ENCODE data around the gene RP9.

The RP9 gene

DNA sequence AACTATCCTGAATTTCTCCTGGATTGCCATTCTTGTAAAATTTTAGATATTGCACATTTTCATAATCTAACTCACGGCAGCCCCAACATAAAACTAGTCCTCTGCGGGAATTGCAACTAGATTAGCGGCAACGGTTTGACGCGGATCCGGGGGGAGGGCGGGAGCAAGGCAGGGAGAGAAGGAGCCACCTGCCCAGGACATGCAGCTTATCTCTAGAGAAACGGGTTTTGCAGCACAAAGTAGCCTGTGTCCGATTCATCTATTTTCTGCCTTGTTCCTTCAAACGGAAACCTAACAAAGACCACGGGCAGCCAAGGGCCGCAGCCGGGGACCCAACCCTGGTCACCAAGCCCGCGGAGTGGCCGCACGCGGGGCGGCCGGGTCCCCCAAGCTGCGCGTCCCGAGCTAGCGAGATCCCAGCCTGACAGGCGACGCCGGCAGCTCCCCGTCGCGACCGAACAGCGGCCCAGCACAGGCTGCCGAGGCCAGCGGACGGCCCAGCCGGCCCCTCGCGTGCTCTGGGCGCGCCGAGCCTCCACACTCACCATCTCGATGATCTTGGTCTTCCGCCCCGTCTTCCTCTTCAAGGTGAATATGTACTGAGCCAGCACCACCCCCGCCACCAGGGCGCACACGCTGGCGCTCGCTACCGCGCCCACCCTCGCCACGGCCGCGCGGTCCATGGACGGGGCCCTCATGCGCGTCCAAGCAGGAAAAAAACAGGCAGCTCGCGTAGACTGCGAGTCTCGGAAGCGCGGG is 47.0 kb downstream of the RP9 start, which contains the start of gene NT5C3A:
TSS of gene NT5C3A (minus strand) at position 754 of the 759 bp plus-strand sequence. CDS start at position 683, 71 bp downstream.
- DNase-seq, result peak in 3 of 4 experiments; percentile 28 to 59 (median 58)

DNA sequence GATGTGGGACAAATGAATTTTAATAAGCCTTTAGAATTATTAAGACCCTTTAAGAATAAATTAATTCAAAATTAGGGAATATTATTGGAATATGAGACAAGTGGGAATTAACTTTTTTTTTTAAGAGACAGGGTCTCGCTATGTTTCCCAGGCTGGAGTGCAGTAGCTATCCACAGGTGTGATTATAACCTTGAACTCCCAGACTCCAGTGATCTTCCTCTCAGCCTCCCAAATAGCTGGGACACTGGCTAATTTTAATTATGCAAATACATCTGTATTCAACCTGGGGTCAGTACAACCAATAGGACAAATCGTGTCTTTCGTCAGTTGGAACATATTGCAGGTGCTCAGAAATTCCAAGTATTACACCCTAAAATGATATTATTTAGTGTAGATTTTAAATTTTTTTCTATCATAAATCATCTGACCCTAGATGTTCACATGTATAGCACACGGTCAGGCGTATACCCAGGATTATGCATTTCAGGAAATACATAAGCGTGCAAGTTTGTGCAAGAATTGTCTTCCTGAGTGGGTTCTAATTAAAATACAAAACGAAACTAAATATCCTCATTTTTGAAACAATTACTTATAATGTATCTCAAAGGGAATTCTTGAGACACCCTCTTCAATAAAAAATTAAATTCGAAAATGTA is 47.8 kb downstream of the RP9 start:
- peak in 3 of 4 experiments; percentile 15 to 46 (median 40) for DNase-seq

- DNase-seq, result no peak
Measured at GRCh38 chr7:33059635-33060034, 49.6 kb downstream of the RP9 start.

DNA sequence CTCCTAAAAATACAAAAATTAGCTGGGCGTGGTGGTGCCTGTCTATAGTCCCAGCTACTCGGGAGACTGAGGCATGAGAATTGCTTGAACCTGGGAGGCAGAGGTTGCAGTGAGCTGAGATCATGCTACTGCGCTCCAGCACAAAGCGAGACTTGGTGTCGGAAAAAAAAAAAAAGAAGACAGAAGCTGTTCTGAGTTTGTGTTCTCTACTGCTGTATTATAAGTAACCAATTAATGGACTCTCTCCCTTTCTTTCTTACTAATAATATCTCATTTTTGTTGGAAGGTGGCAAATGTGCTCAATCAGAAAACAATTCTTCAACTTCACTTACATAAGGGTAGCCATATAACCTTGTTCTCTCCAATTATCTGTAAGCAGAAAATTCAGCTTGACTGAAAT is 54.0 kb downstream of the RP9 start:
- DNase-seq, result no peak

DNA sequence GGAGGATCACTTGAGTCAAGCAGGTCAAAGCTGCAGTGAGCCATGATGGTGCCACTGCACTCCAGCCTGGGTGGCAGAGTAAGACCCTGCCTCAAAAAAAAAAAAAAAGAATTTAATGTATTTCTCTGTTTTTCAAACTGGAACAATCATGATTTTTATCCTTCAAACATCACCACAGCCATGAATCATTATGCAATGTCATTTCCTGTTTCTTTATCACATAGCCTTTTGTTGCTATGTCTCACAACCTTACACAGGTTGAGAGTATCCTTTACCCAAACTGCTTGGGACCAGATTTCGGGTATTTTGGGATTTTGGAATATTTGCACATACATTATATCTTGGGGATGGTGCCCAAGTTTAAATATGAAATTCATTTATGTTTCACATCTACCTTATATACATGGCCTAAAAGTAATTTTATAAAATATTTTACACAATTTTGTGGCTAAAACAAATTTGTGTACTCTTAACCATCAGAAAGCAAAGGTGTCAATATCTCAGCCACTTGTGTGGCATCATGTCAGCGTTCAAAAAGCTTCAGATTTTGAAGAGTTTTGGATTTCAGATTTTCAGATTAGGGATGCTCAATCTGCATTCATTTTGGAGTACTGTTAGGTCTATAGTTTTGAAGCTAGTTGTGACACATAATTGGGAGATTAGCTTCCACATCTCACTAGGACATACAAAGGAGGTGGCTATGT is 54.8 kb downstream of the RP9 start:
- peak in 2 of 4 experiments; percentile 25 to 32 for DNase-seq

DNA sequence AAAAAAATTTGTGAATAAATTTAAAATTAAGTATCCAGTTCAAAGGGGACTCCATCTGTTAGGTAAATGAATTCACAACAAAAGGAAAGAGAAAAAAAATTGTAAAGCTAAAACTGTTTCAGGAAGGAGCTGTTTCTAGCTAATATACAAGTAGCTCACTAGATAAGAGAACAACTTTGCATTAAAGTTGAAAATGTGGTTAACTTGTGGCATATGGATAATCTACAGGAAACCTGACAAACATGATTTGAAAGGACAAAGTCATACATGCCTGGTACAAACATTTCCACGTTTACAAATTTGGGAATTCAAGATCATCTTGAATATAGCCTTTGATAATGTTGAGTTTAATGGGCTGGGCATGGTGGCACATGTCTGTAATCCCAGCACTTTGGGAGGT is 55.5 kb downstream of the RP9 start:
- no peak for DNase-seq

DNA sequence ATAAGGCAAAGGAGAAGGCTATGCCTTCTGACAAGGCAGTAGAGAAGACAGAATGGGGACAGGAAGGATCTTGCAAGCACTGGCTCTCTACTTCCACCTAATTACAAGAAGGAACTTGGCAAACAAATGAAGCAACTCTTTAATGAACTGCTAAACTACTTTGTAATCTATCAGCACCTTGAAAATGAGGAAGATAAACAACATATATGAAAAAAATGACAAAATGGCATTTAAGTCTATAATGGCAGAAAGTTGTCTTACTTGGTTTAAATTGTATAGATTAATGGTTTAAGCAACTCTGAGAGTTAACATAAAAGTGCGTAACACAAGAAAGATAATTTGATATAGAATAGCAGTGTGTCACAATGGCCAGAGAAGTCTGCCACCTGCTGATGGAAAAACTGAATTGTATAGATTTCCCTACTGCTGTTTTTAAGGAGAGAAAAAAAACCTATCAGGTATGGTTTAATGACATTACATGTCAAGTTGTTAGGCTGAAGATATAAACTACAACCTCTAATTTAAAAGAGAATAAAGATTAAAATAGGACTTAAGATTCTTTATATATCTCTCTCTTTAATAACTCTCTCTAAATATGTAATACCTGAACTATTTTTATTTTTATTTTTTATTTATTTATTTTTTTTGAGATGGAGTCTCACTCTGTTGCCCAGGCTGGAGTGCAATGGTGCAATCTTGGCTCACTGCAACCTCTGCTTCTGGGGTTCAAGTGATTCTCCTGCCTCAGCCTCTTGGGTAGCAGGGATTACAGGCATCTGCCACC is 58.5 kb downstream of the RP9 start:
- peak; percentile 43 to 78 (median 66) for DNase-seq

DNA sequence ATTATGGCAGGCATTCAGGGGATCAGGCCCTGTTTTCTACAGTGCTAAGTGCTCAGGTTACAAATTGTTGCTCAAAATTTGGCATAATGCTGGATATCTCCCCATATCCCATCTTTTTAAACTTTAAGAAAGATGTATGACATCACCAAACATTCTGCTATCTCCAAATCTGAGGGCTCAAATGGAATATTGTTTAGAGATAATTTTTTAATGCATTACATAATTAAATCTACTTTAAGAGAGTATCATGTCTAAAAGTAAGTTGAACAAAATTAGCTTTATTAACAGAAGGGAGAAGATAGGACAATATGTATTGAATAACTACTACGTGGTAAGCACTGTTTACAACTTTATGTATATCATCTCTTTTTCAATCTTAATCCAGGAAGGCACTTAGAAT is 60.5 kb downstream of the RP9 start:
- no peak for DNase-seq

GRCh38 chr7:33048257-33048656 is 60.9 kb downstream of the RP9 start:
- DNase-seq, result no peak

DNA sequence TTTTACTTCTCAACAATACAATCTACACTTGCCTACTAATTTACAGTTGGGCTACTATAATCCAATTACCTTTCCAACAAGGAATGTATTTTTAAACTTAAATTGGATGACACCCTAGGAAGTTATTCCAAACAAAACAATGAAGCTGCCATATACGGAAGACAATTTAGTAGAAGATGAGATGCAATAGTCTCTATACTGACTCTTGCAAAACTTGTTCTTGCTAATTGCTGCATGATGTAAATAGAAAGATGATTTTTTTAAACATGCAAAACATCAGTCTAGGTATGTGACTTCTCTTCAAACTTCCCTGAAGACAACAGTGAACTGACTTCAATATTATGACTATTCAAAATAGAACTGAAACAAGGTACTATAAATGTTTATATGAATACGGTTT is 64.2 kb downstream of the RP9 start:
- no peak for DNase-seq

Measured in suppressor macrophage (primary cell).